ENCODE results near the gene SLC9A9.

Gene SLC9A9

GRCh38 chr3:143382816-143383215 lies 465.5 kb downstream of the SLC9A9 start:
- DNase-seq, result no peak

GRCh38 chr3:143380449-143380848 lies 467.8 kb downstream of the SLC9A9 start:
- no peak for DNase-seq

- no peak for DNase-seq
These were observed 472.6 kb downstream of the SLC9A9 start for GRCh38 chr3:143375698-143376097.

- no peak for DNase-seq
These were observed 481.1 kb downstream of the SLC9A9 start for GRCh38 chr3:143367171-143367570.

GRCh38 chr3:143366672-143367071 lies 481.6 kb downstream of the SLC9A9 start:
- no peak for DNase-seq

- DNase-seq, result no peak
These were observed 484.3 kb downstream of the SLC9A9 start for GRCh38 chr3:143363949-143364348.

- DNase-seq, result no peak
These were observed 485.0 kb downstream of the SLC9A9 start for GRCh38 chr3:143363276-143363675.

GRCh38 chr3:143362115-143362991 lies 485.9 kb downstream of the SLC9A9 start:
- no peak for DNase-seq

GRCh38 chr3:143361589-143361988 lies 486.7 kb downstream of the SLC9A9 start:
- no peak for DNase-seq

- DNase-seq, result no peak
These were observed 488.0 kb downstream of the SLC9A9 start for GRCh38 chr3:143360244-143360643.

- no peak for DNase-seq
These were observed 489.3 kb downstream of the SLC9A9 start for GRCh38 chr3:143358793-143359491.

- DNase-seq, result no peak
These were observed 490.0 kb downstream of the SLC9A9 start for GRCh38 chr3:143358155-143358792.

GRCh38 chr3:143357700-143358099 lies 490.6 kb downstream of the SLC9A9 start:
- DNase-seq, result no peak

GRCh38 chr3:143356839-143357238 lies 491.4 kb downstream of the SLC9A9 start:
- DNase-seq, result no peak

GRCh38 chr3:143354342-143354741 lies 493.9 kb downstream of the SLC9A9 start:
- no peak for DNase-seq

GRCh38 chr3:143352850-143353550 lies 495.3 kb downstream of the SLC9A9 start:
- DNase-seq, result no peak

- no peak for DNase-seq
These were observed 496.2 kb downstream of the SLC9A9 start for GRCh38 chr3:143351895-143352608.

- DNase-seq, result no peak
These were observed 496.9 kb downstream of the SLC9A9 start for GRCh38 chr3:143351354-143351753.

- DNase-seq, result no peak
These were observed 498.8 kb downstream of the SLC9A9 start for GRCh38 chr3:143349455-143349854.

GRCh38 chr3:143348486-143349327 lies 499.6 kb downstream of the SLC9A9 start:
- no peak for DNase-seq

- DNase-seq, result no peak
These were observed 503.6 kb downstream of the SLC9A9 start for GRCh38 chr3:143344516-143345165.
